HG02798 (cell line): ENCODE results near the gene AP5B1.

Source experiments
- ATAC-seq: cut with Tn5 transposase; IDR thresholded peaks from one replicate; pipeline ENCODE4 v1.9.1; 2021; ENCODE audit warnings: mild to moderate bottlenecking; ENCODE audit not compliant: unreplicated experiment, poor library complexity

Gene AP5B1

GRCh38 chr11:65726660-65727059 is 54.1 kb downstream of the AP5B1 start:
- ATAC-seq = no peak
